Neural progenitor cell (in vitro differentiated cells): Measurements from ENCODE around the gene FTH1. TPM values are rescaled to one million over a fixed set of nuclear protein-coding genes. Genes with fewer than 3 reads are reported as not detected.

Source experiments
- DNase-seq: peaks from one replicate; pipeline ENCODE4 v3.0.0-alpha.2; 2016; ENCODE audit warnings: low spot score
- H2AFZ ChIP-seq: fragments of 200-600 bp; sonication (generic); replicated peaks from 2 replicates; pipeline ENCODE4 v1.6.1; 2016; ENCODE audit warnings: antibody characterized with exemption
- H3F3A ChIP-seq: fragments of 200-600 bp; sonication (generic); 2 replicates; pipeline ENCODE4 v1.6.1; 2016; ENCODE audit warnings: antibody characterized with exemption, low read depth
- H3K27ac ChIP-seq: fragments of 200-600 bp; sonication (generic); 2 replicates; pipeline ENCODE4 v1.5.1; 2016; ENCODE audit warnings: mild to moderate bottlenecking
- H3K27me3 ChIP-seq: fragments of 200-600 bp; sonication (generic); 2 replicates; pipeline ENCODE4 v1.6.1; 2016; ENCODE audit warnings: mild to moderate bottlenecking, moderate library complexity
- H3K36me3 ChIP-seq: fragments of 200-600 bp; sonication (generic); 2 replicates; pipeline ENCODE4 v1.5.1; 2016
- H3K4me1 ChIP-seq: fragments of 200-600 bp; sonication (generic); 2 replicates; pipeline ENCODE4 v1.6.1; 2016; ENCODE audit warnings: mixed run types
- H3K4me2 ChIP-seq: fragments of 200-600 bp; sonication (generic); 2 replicates; pipeline ENCODE4 v1.6.1; 2016
- H3K4me3 ChIP-seq: fragments of 200-600 bp; sonication (generic); 2 replicates; pipeline ENCODE4 v1.5.1; 2016
- H3K79me2 ChIP-seq: fragments of 200-600 bp; sonication (generic); 2 replicates; pipeline ENCODE4 v1.6.1; 2016; ENCODE audit warnings: low read depth
- H3K9ac ChIP-seq: fragments of 200-600 bp; sonication (generic); 2 replicates; pipeline ENCODE4 v1.6.1; 2016
- H3K9me3 ChIP-seq: fragments of 200-600 bp; sonication (generic); 2 replicates; pipeline ENCODE4 v1.5.1; 2016; ENCODE audit warnings: low read depth
- H4K20me1 ChIP-seq: fragments of 200-600 bp; sonication (generic); 2 replicates; pipeline ENCODE4 v1.6.1; 2016; ENCODE audit warnings: low read depth
- H3K27ac Mint-ChIP-seq: 3 replicates; pipeline ENCODE4 v1.8.0; 2021; ENCODE audit warnings: mixed read lengths
- H3K27me3 Mint-ChIP-seq: 2 replicates; pipeline ENCODE4 v1.8.0; 2022; ENCODE audit warnings: low read depth, mild to moderate bottlenecking, inconsistent platforms, moderate library complexity, mixed read lengths; ENCODE audit not compliant: insufficient read depth
- H3K36me3 Mint-ChIP-seq: 3 replicates; pipeline ENCODE4 v1.8.0; 2021; ENCODE audit warnings: mixed read lengths
- H3K4me1 Mint-ChIP-seq: 3 replicates; pipeline ENCODE4 v1.8.0; 2021; ENCODE audit warnings: mixed read lengths
- H3K4me3 Mint-ChIP-seq: 3 replicates; pipeline ENCODE4 v1.8.0; 2021; ENCODE audit warnings: mild to moderate bottlenecking, moderate library complexity, mixed read lengths
- H3K9me3 Mint-ChIP-seq: 3 replicates; pipeline ENCODE4 v1.8.0; 2020; ENCODE audit warnings: mixed read lengths
- CTCF ChIP-seq: fragments of 200-600 bp; sonication (generic); IDR thresholded peaks from 2 replicates; pipeline ENCODE4 v1.5.1; 2017; ENCODE audit warnings: antibody characterized with exemption, mild to moderate bottlenecking
- EZH2 ChIP-seq: fragments of 200-600 bp; sonication (generic); IDR thresholded peaks from 2 replicates; pipeline ENCODE4 v1.6.1; 2017; ENCODE audit warnings: antibody characterized with exemption, mild to moderate bottlenecking, moderate library complexity
- EZH2phosphoT487 ChIP-seq: fragments of 200-600 bp; sonication (generic); IDR thresholded peaks from 2 replicates; pipeline ENCODE4 v1.6.1; 2017; ENCODE audit warnings: antibody characterized with exemption
- total RNA-seq: library from RNA; depleted of rRNA; stranded (reverse); fragments of >200 nt; gene quantifications from 2 replicates; pipeline ENCODE4 v1.2.3, GENCODE V29; 2015; ENCODE audit warnings: low replicate concordance

FTH1 gene
- total RNA-seq, 1 donor from 2014 or later = 846 TPM

DNA sequence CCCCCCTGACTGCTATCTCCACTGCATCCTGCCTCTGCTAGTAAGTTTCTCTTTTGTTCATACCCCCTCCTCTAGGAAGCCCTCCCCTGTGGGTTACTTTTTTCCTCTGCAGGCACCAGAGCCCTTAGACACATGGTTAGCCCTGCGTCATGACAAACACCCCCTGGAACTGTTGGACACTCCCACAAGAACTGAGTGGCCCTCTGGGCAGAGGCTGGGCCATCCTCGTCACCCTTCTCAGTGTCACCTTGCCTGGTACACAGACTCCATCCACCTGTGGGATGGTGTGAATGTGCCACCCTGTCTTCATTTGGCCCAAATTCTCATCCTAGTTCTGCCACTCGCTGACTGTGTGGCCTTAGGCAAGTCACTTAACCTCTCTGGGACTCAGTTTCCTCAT, 46.0 kb downstream of the FTH1 start:
- TF ChIP-seq EZH2phosphoT487 (no peak), CTCF (no peak), EZH2 (no peak)
- peaks cover 24% of the 10 kb centered on the region for H3K27me3 Mint-ChIP-seq
- no peaks in the 10 kb centered on the region for H3K36me3 Mint-ChIP-seq
- H3K9me3 Mint-ChIP-seq = no peaks in the 10 kb centered on the region
- Histone ChIP-seq H3K27ac (no peak overlapping the region), H3K4me3 (no peak overlapping the region), H3K79me2 (no peaks in the 10 kb centered on the region), H4K20me1 (no peaks in the 10 kb centered on the region), H3K36me3 (no peaks in the 10 kb centered on the region), H3K4me2 (no peak overlapping the region), H3F3A (peaks cover 22% of the 10 kb centered on the region), H3K4me1 (peaks cover 16% of the 10 kb centered on the region), H3K9me3 (no peaks in the 10 kb centered on the region), H3K27me3 (peaks cover 33% of the 10 kb centered on the region), H3K9ac (no peak overlapping the region), H2AFZ (no peak overlapping the region)
- peaks cover 44% of the 10 kb centered on the region for H3K4me1 Mint-ChIP-seq
- DNase-seq = no peak
- no peak overlapping the region for H3K4me3 Mint-ChIP-seq
- H3K27ac Mint-ChIP-seq = no peak overlapping the region

DNA sequence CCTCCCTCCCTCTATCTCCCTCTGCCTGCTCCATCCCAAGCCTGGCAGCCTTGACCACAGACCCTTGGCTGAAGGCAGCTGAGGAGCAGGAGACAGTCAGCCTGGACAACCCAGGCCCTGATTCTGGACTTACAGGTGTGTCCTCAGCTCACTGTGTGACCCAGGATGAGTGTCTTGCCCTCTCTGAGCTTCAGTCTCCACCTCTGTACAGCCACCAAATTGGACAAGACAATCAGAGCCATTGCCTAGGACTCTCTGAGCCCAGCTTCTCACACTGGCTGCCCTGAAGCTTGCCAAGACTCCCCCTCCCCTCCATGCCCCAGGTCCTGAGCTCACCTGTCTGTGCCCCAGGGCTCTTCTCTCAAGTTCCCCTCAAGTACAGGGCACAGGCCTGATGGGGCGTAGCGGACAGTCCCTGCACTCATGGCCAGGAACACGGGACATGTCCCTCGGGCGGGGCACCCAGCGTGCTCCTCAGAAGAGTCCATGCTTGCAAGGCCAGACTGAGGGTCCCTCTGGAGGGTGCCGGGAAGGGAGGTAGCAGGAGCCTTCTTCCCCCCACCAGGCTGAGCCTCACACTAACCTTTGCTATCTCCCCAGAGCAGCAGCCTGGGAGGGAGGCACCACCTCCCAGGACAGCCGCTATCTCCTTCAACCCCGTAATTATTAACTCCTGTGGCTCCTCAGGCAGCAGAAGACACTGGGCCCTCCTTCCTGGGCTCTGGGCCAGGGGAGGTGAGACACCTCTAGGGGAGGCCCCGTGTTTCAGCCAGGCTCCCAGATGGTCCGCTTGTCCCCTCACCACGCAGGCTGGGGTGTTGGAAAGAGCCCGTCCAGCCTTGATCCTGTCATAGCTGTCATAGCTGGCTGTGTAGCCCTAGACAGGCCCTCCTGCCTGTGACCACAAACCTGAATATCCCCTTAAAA, 47.5 kb downstream of the FTH1 start:
- no peaks in the 10 kb centered on the region for H3K79me2 ChIP-seq
- no peaks in the 10 kb centered on the region for H3K36me3 ChIP-seq
- no peak overlapping the region for H2AFZ ChIP-seq
- H3K9ac ChIP-seq = no peak overlapping the region
- TF ChIP-seq EZH2 (no peak), CTCF (no peak), EZH2phosphoT487 (no peak)
- no peak overlapping the region for H3K4me2 ChIP-seq
- DNase-seq = no peak
- H3F3A ChIP-seq = peaks cover 17% of the 10 kb centered on the region
- Mint-ChIP-seq H3K27me3 (peaks cover 26% of the 10 kb centered on the region), H3K4me3 (no peak overlapping the region), H3K36me3 (no peaks in the 10 kb centered on the region), H3K4me1 (peaks cover 37% of the 10 kb centered on the region), H3K27ac (peak overlapping the region; percentile 81), H3K9me3 (no peaks in the 10 kb centered on the region)
- peaks cover 41% of the 10 kb centered on the region for H3K27me3 ChIP-seq
- H3K4me1 ChIP-seq = peaks cover 16% of the 10 kb centered on the region
- no peaks in the 10 kb centered on the region for H4K20me1 ChIP-seq
- H3K9me3 ChIP-seq = no peaks in the 10 kb centered on the region
- H3K27ac ChIP-seq = no peak overlapping the region
- no peak overlapping the region for H3K4me3 ChIP-seq

- Histone ChIP-seq H3K79me2 (no peaks in the 10 kb centered on the region), H3K9ac (no peak overlapping the region), H3K4me2 (no peak overlapping the region), H2AFZ (no peak overlapping the region), H3K27ac (no peak overlapping the region), H3K4me1 (peaks cover 16% of the 10 kb centered on the region), H3K36me3 (no peaks in the 10 kb centered on the region), H3F3A (peaks cover 10% of the 10 kb centered on the region), H4K20me1 (no peaks in the 10 kb centered on the region), H3K9me3 (no peaks in the 10 kb centered on the region), H3K27me3 (peaks cover 41% of the 10 kb centered on the region), H3K4me3 (no peak overlapping the region)
- Mint-ChIP-seq H3K36me3 (no peaks in the 10 kb centered on the region), H3K9me3 (no peaks in the 10 kb centered on the region), H3K27ac (no peak overlapping the region), H3K27me3 (peaks cover 26% of the 10 kb centered on the region), H3K4me3 (peak overlapping the region; percentile 85), H3K4me1 (peaks cover 30% of the 10 kb centered on the region)
- TF ChIP-seq EZH2 (peak; percentile 4), EZH2phosphoT487 (no peak), CTCF (no peak)
- DNase-seq = no peak
These were observed 48.3 kb downstream of the FTH1 start for GRCh38 chr11:61918938-61919704.
